Ectodermal cell (in vitro differentiated cells): ENCODE data around the gene SCN2A.

Experiments
- H3K27ac ChIP-seq: 2 replicates; pipeline ENCODE4 v1.7.0; 2013; ENCODE audit warnings: mild to moderate bottlenecking, low read depth, low read length; ENCODE audit not compliant: insufficient read depth, poor library complexity, severe bottlenecking
- H3K27me3 ChIP-seq: 2 replicates; pipeline ENCODE4 v1.7.0; 2013; ENCODE audit warnings: mild to moderate bottlenecking, low read length; ENCODE audit not compliant: insufficient read depth, control insufficient read depth, poor library complexity, severe bottlenecking
- H3K36me3 ChIP-seq: one replicate; pipeline ENCODE4 v1.7.0; 2013; ENCODE audit warnings: low read length; ENCODE audit not compliant: control insufficient read depth, insufficient read depth
- H3K4me1 ChIP-seq: one replicate; pipeline ENCODE4 v1.7.0; 2013; ENCODE audit warnings: low read length; ENCODE audit not compliant: control insufficient read depth, insufficient read depth
- H3K4me3 ChIP-seq: 2 replicates; pipeline ENCODE4 v1.7.0; 2013; ENCODE audit warnings: low read depth, low read length, control low read depth; ENCODE audit not compliant: insufficient read depth
- H3K9me3 ChIP-seq: 2 replicates; pipeline ENCODE4 v1.7.0; 2013; ENCODE audit warnings: mild to moderate bottlenecking, low read length, moderate library complexity; ENCODE audit not compliant: control insufficient read depth
- WGBS, 2 experiments: methylation state at CpG; one replicate each; pipeline ENCODE4 v1.1.7; 2013; ENCODE audit warnings: missing lambda C conversion rate in 2 of 2; 5-methylcytosine and 5-hydroxymethylcytosine counted together

The SCN2A gene

DNA sequence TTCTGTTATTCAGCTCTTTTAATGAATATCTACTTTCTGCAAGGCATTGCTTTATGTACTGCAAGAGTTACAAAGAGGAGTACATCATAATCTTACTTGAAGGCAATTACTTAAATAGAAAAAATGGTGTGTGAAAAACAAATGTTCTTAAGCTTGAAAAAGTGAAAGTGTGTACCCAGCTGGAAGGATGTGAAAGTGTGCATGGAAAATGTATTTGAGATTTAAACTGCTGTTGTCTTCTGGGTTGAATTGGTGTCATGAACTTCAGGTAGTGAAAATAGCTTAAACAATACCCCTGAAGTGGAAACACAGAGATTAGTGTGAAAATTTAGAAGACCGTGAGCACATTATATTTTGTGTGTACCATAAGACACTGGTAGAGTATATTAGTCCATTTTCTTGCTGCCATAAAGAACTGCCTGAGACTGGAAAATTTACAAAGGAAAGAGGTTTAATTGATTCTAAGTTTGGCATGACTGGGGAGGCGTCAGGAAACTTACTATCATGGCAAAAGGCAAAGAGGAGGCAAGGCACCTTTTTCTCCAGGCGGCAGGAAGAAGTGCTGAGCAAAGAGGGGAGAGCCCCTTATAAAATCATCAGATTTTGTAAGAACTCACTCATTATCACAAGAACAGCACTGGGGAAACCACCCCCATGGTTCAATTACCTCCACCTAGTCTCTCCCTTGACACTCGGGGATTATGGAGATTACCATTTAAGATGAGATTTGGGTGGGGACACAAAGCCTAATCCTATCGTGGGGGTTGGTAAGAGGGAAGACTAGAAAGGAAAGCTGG, 38.8 kb downstream of the SCN2A start:
- Histone ChIP-seq H3K27ac (no peak overlapping the region), H3K36me3 (no peaks in the 10 kb centered on the region)
- 76% methylated on average over 5 of the region's 5 CpGs for WGBS, 2 experiments

GRCh38 chr2:165280356-165280755, 41.1 kb downstream of the SCN2A start:
- Histone ChIP-seq H3K27me3 (no peaks in the 10 kb centered on the region), H3K27ac (no peak overlapping the region), H3K4me1 (no peaks in the 10 kb centered on the region), H3K4me3 (no peak overlapping the region), H3K36me3 (no peaks in the 10 kb centered on the region), H3K9me3 (no peaks in the 10 kb centered on the region)
- 92 to 98% methylated on average over 4 of the region's 4 CpGs for WGBS, 2 experiments

More for the DNA sequence above, 38.8 kb downstream of the SCN2A start:
- no peaks in the 10 kb centered on the region for H3K4me1 ChIP-seq
- no peak overlapping the region for H3K4me3 ChIP-seq
- H3K27me3 ChIP-seq = no peaks in the 10 kb centered on the region
- H3K9me3 ChIP-seq = no peaks in the 10 kb centered on the region

DNA sequence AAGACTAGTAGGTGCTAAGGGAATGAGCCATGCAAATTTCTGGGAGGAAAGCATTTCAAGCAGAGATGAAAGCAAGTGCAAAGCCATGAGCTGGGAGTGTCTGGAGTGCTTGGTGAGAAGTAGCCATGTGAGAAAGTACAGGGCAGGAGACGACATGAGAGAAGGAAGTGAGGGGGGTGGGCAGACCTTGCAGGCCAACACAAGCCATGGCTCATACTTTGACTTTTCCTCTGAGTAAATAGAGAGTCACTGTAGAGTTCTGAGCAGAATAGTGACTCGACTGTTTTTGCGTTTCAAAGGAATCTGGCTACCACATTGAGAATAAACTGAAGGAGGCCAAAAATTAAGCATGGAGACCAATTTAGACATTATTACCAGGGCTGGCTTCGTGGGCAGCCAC, 42.2 kb downstream of the SCN2A start:
- no peaks in the 10 kb centered on the region for H3K4me1 ChIP-seq
- no peaks in the 10 kb centered on the region for H3K9me3 ChIP-seq
- H3K27me3 ChIP-seq = no peaks in the 10 kb centered on the region
- no peaks in the 10 kb centered on the region for H3K36me3 ChIP-seq
- WGBS, 2 experiments = 88 to 90% methylated on average over 4 of the region's 4 CpGs
- H3K4me3 ChIP-seq = no peak overlapping the region
- no peak overlapping the region for H3K27ac ChIP-seq

DNA sequence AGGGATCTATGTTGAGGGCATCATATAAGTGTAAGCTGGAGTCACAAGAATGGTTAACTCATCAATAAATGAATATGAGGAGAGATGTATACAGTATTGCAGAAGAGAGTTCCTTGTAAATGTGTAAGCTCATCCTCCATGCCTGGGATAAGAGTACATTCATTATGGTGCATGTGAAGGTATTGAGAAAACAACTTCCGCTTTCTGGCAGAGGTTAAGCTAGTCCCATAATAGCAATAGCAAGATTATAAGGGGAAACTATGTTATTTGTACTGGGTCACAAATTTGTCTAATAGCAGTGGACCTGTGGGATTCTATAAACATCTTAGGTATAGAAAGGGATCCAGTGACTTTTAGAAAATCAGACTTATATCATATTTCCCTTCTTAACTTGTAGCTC, 44.1 kb downstream of the SCN2A start:
- Histone ChIP-seq H3K9me3 (no peaks in the 10 kb centered on the region), H3K36me3 (no peaks in the 10 kb centered on the region), H3K4me3 (no peak overlapping the region), H3K27me3 (no peaks in the 10 kb centered on the region), H3K4me1 (no peaks in the 10 kb centered on the region), H3K27ac (no peak overlapping the region)
- WGBS, 2 experiments = 92 to 100% methylated on average over 1 of the region's 1 CpG

GRCh38 chr2:165287094-165287778, 48.0 kb downstream of the SCN2A start:
- Histone ChIP-seq H3K36me3 (no peaks in the 10 kb centered on the region), H3K4me1 (no peaks in the 10 kb centered on the region), H3K27me3 (no peaks in the 10 kb centered on the region), H3K4me3 (no peak overlapping the region), H3K27ac (no peak overlapping the region), H3K9me3 (no peaks in the 10 kb centered on the region)
- 78 to 91% methylated on average over 3 of the region's 3 CpGs for WGBS, 2 experiments

- no peak overlapping the region for H3K4me3 ChIP-seq
- no peaks in the 10 kb centered on the region for H3K36me3 ChIP-seq
- no peak overlapping the region for H3K27ac ChIP-seq
- no peaks in the 10 kb centered on the region for H3K4me1 ChIP-seq
- 89 to 95% methylated on average over 1 to 2 of the region's 2 CpGs for WGBS, 2 experiments
- no peaks in the 10 kb centered on the region for H3K27me3 ChIP-seq
- no peaks in the 10 kb centered on the region for H3K9me3 ChIP-seq
Measured at GRCh38 chr2:165289069-165289468, 49.9 kb downstream of the SCN2A start.

DNA sequence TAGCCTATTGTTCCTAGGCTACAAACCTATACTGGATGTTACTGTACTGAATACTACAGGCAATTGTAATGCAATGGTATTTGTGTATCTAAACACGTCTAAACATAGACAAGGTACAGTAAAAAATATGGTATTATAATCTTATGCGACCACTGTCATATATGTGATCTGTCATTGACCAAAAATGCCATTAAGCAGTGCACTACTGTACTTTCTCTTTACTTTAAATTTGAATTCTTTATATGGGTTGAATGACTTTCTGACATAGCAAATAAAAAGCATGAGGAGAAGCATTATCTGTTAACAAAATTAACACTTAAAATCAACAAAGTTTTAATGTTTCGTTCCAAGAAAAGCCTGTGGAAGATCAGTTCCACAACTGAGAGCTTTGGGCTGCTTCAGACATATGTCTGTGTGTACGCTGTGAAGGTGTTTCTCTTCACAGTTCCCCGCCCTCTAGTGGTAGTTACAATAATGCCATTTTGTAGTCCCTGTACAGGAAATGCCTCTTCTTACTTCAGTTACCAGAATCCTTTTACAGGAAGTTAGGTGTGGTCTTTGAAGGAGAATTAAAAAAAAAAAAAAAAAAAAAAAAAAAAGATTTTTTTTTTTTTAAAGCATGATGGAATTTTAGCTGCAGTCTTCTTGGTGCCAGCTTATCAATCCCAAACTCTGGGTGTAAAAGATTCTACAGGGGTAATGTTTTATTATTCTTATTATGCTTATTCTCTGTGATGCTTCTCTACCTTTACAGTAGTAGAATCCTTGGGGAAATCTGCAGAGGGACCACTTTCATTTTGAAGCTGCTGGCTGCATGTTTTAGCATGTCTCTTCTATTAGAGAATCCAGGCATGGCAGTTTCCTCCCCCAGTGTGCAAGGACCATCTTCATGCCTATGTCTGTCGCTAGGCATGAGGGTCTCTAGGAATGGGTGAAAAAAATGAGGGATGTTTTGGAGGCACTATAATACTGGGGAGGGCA, 54.5 kb downstream of the SCN2A start:
- Histone ChIP-seq H3K4me3 (no peak overlapping the region), H3K27ac (no peak overlapping the region), H3K27me3 (no peaks in the 10 kb centered on the region), H3K9me3 (no peaks in the 10 kb centered on the region), H3K4me1 (no peaks in the 10 kb centered on the region), H3K36me3 (no peaks in the 10 kb centered on the region)
- WGBS, 2 experiments = 35 to 36% methylated on average over 6 of the region's 6 CpGs

DNA sequence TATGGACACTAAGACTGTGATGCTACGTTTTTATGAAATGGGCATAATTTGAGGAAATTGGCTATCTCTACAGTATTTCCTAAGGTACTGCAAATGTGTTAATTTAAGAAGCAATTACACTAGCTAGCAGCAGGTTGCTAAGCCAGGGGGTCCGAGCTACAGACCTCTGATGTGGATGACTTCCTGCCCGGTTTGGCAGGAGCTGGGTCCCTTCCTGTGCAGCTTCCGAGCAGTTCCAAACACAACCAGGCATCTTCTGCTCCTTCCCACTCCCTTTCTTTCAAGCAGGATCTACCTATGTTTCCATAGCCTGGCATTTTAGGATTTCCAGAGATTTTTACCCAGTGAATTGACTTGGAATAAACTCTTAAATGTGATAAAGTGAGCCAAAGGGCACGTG, 55.7 kb downstream of the SCN2A start:
- H3K27ac ChIP-seq = no peak overlapping the region
- no peaks in the 10 kb centered on the region for H3K36me3 ChIP-seq
- H3K4me1 ChIP-seq = no peaks in the 10 kb centered on the region
- no peak overlapping the region for H3K4me3 ChIP-seq
- no peaks in the 10 kb centered on the region for H3K27me3 ChIP-seq
- WGBS, 2 experiments = 91% methylated on average over 5 of the region's 5 CpGs
- no peaks in the 10 kb centered on the region for H3K9me3 ChIP-seq

DNA sequence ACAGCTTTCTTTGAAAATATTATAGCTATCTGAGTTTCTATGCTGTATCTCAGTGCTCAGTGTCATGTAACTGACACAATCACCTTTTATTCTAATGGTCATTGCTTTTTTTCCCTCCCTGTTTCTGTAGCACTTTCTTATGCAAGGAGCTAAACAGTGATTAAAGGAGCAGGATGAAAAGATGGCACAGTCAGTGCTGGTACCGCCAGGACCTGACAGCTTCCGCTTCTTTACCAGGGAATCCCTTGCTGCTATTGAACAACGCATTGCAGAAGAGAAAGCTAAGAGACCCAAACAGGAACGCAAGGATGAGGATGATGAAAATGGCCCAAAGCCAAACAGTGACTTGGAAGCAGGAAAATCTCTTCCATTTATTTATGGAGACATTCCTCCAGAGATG, 56.4 kb downstream of the SCN2A start:
- WGBS, 2 experiments = 96 to 97% methylated on average over 4 of the region's 4 CpGs
- no peaks in the 10 kb centered on the region for H3K4me1 ChIP-seq
- H3K9me3 ChIP-seq = no peaks in the 10 kb centered on the region
- no peak overlapping the region for H3K4me3 ChIP-seq
- no peaks in the 10 kb centered on the region for H3K27me3 ChIP-seq
- H3K27ac ChIP-seq = no peak overlapping the region
- no peaks in the 10 kb centered on the region for H3K36me3 ChIP-seq
